Heart left ventricle (tissue), 13 donors: ENCODE results near the gene KCNAB1.
A peak's percentile ranks its signal among the peaks of the same experiment; 100 is the strongest.

ENCODE experiments used
- CTCF ChIP-seq, 12 donors: fragments of 200-600 bp; sonication (generic) in 4 of 12; IDR thresholded peaks; one replicate each; pipeline versions ENCODE4 v1.5.0 to v1.8.0; 2018 to 2022; ENCODE audit warnings: antibody characterized with exemption in 12 of 12, mild to moderate bottlenecking in 5 of 12
- POLR2A ChIP-seq, 2 donors: fragments of 450-650 bp; IDR thresholded peaks; one replicate each; pipeline ENCODE4 v1.6.1; 2017; ENCODE audit warnings: antibody characterized with exemption in 2 of 2, mild to moderate bottlenecking in 2 of 2, moderate library complexity in 2 of 2
- donor health status: ischemic (EF 13 %, LVEDD 7.1; RV severe dilation, severe dysfunction).
- donor health status: DM: no; HTN: yes; CAD: no.
- donor health status: DM: no; HTN: no; CAD: no.
- donor health status: ischemic (EF 25% LVEDD 6.9; RV normal size, moderate dysfunction).
- donor health status: ischemic (EF 25% LVEDD 5.7; RV mildly dilated, moderate dysfunction).
- donor health status: ischemic (EF 35%, LVEDD 5.7; RV mildly dilated, moderate dysfunction).
- donor health status: nonischemic (EF 11% LVEDD 7.7; RV severe dilation, severe dysfunction).
- donor health status: DM: yes; HTN: yes; CAD: no.
- donor health status: PGD.
- donor health status: ischemic (EF 29% LVEDD 5.4; RV normal size, mild dysfunction).
- donor health status: nonischemic (EF 23%, LVEDD 6.1; RV moderate dilation, normal function).

GRCh38 chr3:156106721-156107373 is 13.5 kb upstream of the KCNAB1 start:
- TF ChIP-seq POLR2A (IDR thresholded peaks at IDR 0.05) (no peak), CTCF (IDR thresholded peaks at IDR 0.05) (peak in 2 of 12 donors; percentile 4 to 9)
